HG03432 (cell line): Measurements from ENCODE around the gene LAMA2.

ENCODE experiments used
- ATAC-seq: cut with Tn5 transposase; IDR thresholded peaks from one replicate; pipeline ENCODE4 v1.9.1; 2021; ENCODE audit warnings: mild to moderate bottlenecking, moderate library complexity; ENCODE audit not compliant: unreplicated experiment

Gene LAMA2

DNA sequence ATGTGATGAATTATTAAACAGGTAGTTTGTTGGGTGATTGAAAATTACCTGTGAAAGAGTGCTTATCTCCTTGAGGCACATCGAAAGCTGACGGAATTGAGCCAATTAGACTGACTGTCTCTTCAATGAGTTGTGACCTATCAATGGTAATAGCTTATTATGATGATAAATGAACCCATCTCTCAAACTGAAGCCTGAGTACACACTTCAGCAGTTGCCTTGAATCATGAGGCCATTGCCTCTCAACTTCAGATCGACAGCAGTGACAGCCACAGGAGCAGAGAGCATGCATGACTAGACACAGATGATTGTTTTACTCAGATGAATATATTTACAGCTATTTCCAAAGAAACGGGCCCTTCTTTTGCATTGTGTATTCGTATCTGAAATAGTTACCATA lies 323.9 kb downstream of the LAMA2 start:
- no peak for ATAC-seq

GRCh38 chr6:129207832-129208231 lies 324.9 kb downstream of the LAMA2 start:
- no peak for ATAC-seq

GRCh38 chr6:129208415-129209034 lies 325.6 kb downstream of the LAMA2 start:
- ATAC-seq: no peak

DNA sequence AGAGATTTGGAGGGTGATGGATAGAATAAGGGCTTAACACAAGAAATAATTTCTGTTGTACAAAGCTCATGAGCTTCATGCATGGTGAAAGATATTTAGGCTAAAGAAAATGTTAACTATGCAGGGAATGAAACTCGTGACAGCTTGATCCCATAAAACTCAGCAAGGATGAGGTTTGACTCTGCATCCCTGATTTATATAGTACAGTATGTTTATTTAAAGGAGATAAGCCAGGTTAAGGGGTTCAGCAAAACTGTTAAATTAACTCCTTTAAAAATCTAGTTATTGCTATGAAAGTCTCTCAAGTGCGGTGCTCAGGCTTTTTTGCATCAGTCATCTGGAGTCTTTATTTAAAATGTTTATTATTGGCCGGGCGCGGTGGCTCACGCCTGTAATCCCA lies 326.4 kb downstream of the LAMA2 start:
- no peak for ATAC-seq

DNA sequence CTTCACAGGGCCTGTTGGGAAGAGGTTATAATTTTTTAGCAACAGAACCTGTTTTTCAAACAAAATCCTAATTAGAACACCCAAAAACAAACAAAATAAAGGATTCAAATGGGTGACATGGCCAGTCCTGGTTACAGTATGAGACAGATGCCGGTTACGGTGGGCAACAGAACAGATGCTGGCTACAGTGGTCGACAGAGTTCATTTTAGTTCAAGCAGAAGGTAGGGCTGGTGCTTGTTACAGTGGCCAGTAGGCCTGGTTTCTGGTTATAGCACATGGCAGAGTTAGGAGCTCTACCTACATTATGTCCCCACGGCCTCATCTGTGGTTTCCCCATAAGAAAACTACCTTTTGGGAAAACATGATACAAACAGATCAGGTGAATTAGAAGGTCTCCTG lies 327.7 kb downstream of the LAMA2 start:
- no peak for ATAC-seq

GRCh38 chr6:129211626-129212025 lies 328.7 kb downstream of the LAMA2 start:
- ATAC-seq: no peak

DNA sequence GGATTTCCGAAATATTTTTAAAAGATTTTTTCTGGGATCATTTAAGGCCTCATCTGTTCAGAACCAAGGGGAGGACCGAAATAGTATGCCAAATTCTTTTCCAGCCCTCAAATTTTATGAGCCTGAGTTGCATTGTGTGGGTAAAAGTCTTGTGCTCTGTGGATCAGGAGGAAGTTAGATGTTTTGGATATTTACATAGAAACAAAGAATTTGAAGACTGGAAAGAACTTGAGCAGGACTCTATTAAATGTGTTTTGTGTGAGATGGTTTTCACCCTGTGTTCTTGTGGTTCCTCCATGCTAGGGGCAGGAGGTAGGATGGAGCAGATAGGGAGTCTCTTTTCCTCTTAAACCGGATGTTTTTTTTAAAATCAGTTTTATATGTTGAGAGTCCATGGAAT lies 329.1 kb downstream of the LAMA2 start:
- no peak for ATAC-seq

GRCh38 chr6:129215246-129215645 lies 332.3 kb downstream of the LAMA2 start:
- no peak for ATAC-seq

- no peak for ATAC-seq
Measured at GRCh38 chr6:129215916-129216520, 333.1 kb downstream of the LAMA2 start.

DNA sequence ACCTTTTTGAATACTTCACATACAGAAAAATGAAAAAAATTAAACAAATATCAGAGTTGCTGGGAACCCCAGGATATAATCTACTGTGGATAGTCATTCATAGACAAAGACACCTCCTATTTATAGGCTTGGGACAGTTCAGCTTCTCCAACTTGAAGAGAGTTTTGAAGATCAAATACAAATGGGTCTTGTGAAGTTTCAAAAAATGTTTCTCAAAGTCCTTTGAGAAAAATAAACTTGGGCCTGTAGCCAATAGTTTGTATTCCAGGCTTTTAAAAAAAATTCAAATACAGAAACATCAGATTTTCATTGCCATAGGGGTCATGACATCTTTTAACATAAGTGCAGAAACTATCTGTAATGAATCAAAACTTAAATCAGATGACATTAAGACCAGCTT lies 334.8 kb downstream of the LAMA2 start:
- no peak for ATAC-seq

GRCh38 chr6:129233458-129234134 lies 350.7 kb downstream of the LAMA2 start:
- peak; percentile 65 for ATAC-seq

DNA sequence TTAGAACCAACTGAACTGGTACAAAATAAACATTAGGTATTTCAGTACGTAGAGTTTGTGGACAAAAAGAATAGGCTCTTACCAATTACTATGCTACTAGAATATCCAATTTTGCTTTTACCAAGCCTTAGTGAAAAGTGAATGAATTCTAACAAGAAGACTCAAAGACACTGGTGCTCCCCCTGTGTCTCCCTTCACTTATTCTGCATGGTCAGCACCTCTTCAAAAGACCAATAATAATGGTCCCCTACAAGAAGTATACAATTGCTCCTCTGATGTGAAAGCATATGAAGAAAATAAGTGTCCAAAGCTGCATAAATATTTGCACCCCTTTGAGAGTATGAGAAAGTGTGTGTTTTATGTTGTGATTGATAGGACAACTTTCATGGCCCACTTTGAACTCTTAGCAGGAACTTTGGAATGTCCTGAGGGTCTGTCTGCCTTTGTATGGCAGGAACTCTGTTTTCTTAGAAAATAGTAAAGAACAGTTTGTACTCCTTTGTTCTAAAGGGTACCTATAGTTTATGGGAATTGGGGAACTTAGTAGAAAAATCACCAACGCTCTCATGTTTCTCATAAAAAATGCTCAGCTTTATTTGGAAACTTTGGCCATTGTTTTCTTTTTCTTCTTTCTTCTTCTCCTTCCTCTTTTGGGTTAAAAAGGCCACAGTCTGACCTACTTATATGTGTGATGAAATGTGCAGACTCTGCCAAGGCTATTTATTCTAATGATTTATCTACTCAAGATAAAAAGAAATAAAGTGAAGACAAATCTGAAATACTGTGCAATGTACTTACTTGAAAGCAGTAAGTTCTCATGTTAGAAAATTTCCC lies 352.4 kb downstream of the LAMA2 start:
- no peak for ATAC-seq

GRCh38 chr6:129236001-129236517 lies 353.1 kb downstream of the LAMA2 start:
- peak; percentile 76 for ATAC-seq

GRCh38 chr6:129238991-129239390 lies 356.1 kb downstream of the LAMA2 start:
- ATAC-seq: no peak

- ATAC-seq: no peak
Measured at GRCh38 chr6:129239825-129240491, 357.0 kb downstream of the LAMA2 start.

GRCh38 chr6:129240492-129240853 lies 357.5 kb downstream of the LAMA2 start:
- no peak for ATAC-seq

GRCh38 chr6:129242546-129242945 lies 359.6 kb downstream of the LAMA2 start:
- no peak for ATAC-seq

- ATAC-seq: no peak
Measured at GRCh38 chr6:129243377-129243776, 360.4 kb downstream of the LAMA2 start.

DNA sequence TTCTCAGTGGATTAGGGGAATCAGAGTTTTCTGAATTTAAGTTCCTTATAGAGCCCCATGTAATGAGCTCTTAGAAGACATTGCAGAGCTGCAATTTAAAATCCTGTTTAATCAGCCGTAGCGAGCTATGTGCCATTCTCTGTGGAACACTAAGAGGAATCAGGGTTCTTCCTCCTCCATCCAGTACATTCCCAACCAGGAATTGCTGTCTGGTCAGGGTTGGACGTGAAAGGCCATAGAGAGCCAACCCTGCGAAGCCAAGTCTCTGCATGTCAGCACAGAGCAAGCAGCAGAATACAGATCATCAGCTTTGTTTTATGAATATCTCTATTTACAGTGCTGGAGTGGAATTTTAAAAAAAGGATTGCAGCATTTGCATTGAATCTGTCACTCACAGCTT lies 366.0 kb downstream of the LAMA2 start:
- no peak for ATAC-seq

GRCh38 chr6:129251669-129252376 lies 368.9 kb downstream of the LAMA2 start:
- ATAC-seq: peak; percentile 91
